Smooth muscle cell (in vitro differentiated cells): ENCODE results near the gene CLTC. TPM values are rescaled to one million over a fixed set of nuclear protein-coding genes. Genes with fewer than 3 reads are reported as not detected.

Experiments
- DNase-seq: peaks from one replicate; lab custom pipeline; 2025; ENCODE audit not compliant: unreplicated experiment; lab: John Stamatoyannopoulos, UW
- H2AFZ ChIP-seq: fragments of 200-600 bp; sonication (generic); 2 replicates; pipeline ENCODE4 v1.6.0; 2016; ENCODE audit warnings: antibody characterized with exemption, low read depth, mild to moderate bottlenecking
- H3F3A ChIP-seq: fragments of 200-600 bp; sonication (generic); 2 replicates; pipeline ENCODE4 v1.6.0; 2017; ENCODE audit warnings: antibody characterized with exemption, low read depth
- H3K27ac ChIP-seq: fragments of 200-600 bp; sonication (generic); 2 replicates; pipeline ENCODE4 v1.5.1; 2016; ENCODE audit warnings: low read depth, mild to moderate bottlenecking
- H3K27me3 ChIP-seq: fragments of 200-600 bp; sonication (generic); 2 replicates; pipeline ENCODE4 v1.6.1; 2016; ENCODE audit warnings: low read depth, mild to moderate bottlenecking
- H3K36me3 ChIP-seq: fragments of 200-600 bp; sonication (generic); 2 replicates; pipeline ENCODE4 v1.5.1; 2016; ENCODE audit warnings: low read depth
- H3K4me1 ChIP-seq: fragments of 200-600 bp; sonication (generic); 2 replicates; pipeline ENCODE4 v1.5.1; 2016; ENCODE audit warnings: low read depth
- H3K4me2 ChIP-seq: fragments of 200-600 bp; sonication (generic); 2 replicates; pipeline ENCODE4 v1.6.0; 2016; ENCODE audit warnings: mild to moderate bottlenecking
- H3K4me3 ChIP-seq: fragments of 200-600 bp; sonication (generic); 2 replicates; pipeline ENCODE4 v1.5.1; 2016; ENCODE audit warnings: mild to moderate bottlenecking
- H3K79me2 ChIP-seq: fragments of 200-600 bp; sonication (generic); 2 replicates; pipeline ENCODE4 v1.6.0; 2016; ENCODE audit warnings: low read depth, mild to moderate bottlenecking
- H3K9ac ChIP-seq: fragments of 200-600 bp; sonication (generic); 2 replicates; pipeline ENCODE4 v1.6.0; 2016; ENCODE audit warnings: low read depth
- H3K9me3 ChIP-seq: fragments of 200-600 bp; sonication (generic); replicated peaks from 2 replicates; pipeline ENCODE4 v1.5.1; 2016; ENCODE audit warnings: low read depth
- H4K20me1 ChIP-seq: fragments of 200-600 bp; sonication (generic); 2 replicates; pipeline ENCODE4 v1.6.0; 2016; ENCODE audit warnings: low read depth
- WGBS: methylation state at CpG from one replicate; pipeline ENCODE4 v1.1.7; 2016; ENCODE audit warnings: low lambda C conversion rate; 5-methylcytosine and 5-hydroxymethylcytosine counted together
- polyA plus RNA-seq: library from polyadenylated mRNA; unstranded; fragments of >200 nt; fragmentation: Nextera tagmentation; extraction: Ambion mirVana; gene quantifications from 2 replicates; pipeline ENCODE4 v1.2.1, GENCODE V29; 2016
- total RNA-seq: library from RNA; depleted of rRNA; stranded (reverse); fragments of >200 nt; gene quantifications from 2 replicates; pipeline ENCODE4 v1.2.3, GENCODE V29; 2014
- TF ChIP-seq, protein P1 (sequence below): fragments of 200-600 bp; sonication (generic); IDR thresholded peaks from 2 replicates; pipeline ENCODE4 v1.5.1; 2017; ENCODE audit warnings: borderline replicate concordance, mild to moderate bottlenecking, antibody characterized with exemption; ENCODE audit not compliant: insufficient read depth, poor library complexity, severe bottlenecking

CLTC gene
- total and polyA plus RNA-seq, 2 experiments from 2014 or later, result 102 to 362 TPM

- no peak for DNase-seq
- H3K79me2 ChIP-seq, result peaks cover 86% of the 10 kb centered on the region
- no peak overlapping the region for H3K27ac ChIP-seq
- TF ChIP-seq, protein P1, sequence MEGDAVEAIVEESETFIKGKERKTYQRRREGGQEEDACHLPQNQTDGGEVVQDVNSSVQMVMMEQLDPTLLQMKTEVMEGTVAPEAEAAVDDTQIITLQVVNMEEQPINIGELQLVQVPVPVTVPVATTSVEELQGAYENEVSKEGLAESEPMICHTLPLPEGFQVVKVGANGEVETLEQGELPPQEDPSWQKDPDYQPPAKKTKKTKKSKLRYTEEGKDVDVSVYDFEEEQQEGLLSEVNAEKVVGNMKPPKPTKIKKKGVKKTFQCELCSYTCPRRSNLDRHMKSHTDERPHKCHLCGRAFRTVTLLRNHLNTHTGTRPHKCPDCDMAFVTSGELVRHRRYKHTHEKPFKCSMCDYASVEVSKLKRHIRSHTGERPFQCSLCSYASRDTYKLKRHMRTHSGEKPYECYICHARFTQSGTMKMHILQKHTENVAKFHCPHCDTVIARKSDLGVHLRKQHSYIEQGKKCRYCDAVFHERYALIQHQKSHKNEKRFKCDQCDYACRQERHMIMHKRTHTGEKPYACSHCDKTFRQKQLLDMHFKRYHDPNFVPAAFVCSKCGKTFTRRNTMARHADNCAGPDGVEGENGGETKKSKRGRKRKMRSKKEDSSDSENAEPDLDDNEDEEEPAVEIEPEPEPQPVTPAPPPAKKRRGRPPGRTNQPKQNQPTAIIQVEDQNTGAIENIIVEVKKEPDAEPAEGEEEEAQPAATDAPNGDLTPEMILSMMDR, result no peak
- H3K4me3 ChIP-seq, result no peak overlapping the region
- no peak overlapping the region for H3K9ac ChIP-seq
- H3F3A ChIP-seq, result peaks cover 67% of the 10 kb centered on the region
- H4K20me1 ChIP-seq, result peaks cover 71% of the 10 kb centered on the region
- no peak overlapping the region for H3K4me2 ChIP-seq
- H3K9me3 ChIP-seq, result no peaks in the 10 kb centered on the region
- H3K27me3 ChIP-seq, result no peaks in the 10 kb centered on the region
- H3K36me3 ChIP-seq, result peaks cover 51% of the 10 kb centered on the region
- 95% methylated on average over 7 of the region's 7 CpGs for WGBS
- no peak overlapping the region for H2AFZ ChIP-seq
- no peaks in the 10 kb centered on the region for H3K4me1 ChIP-seq
Observed at GRCh38 chr17:59693582-59693981, 73.9 kb downstream of the CLTC start.

GRCh38 chr17:59694344-59694743 lies 74.6 kb downstream of the CLTC start:
- Histone ChIP-seq H3F3A (peaks cover 67% of the 10 kb centered on the region), H3K36me3 (peaks cover 51% of the 10 kb centered on the region), H3K4me3 (no peak overlapping the region), H2AFZ (no peak overlapping the region), H3K27ac (peak overlapping the region; percentile 27), H3K79me2 (peaks cover 86% of the 10 kb centered on the region), H3K4me2 (no peak overlapping the region), H3K27me3 (no peaks in the 10 kb centered on the region), H3K9me3 (no peaks in the 10 kb centered on the region), H3K4me1 (no peaks in the 10 kb centered on the region), H3K9ac (no peak overlapping the region), H4K20me1 (peaks cover 75% of the 10 kb centered on the region)
- TF ChIP-seq, protein P1, result no peak
- 97% methylated on average over 2 of the region's 2 CpGs for WGBS
- DNase-seq, result no peak

DNA sequence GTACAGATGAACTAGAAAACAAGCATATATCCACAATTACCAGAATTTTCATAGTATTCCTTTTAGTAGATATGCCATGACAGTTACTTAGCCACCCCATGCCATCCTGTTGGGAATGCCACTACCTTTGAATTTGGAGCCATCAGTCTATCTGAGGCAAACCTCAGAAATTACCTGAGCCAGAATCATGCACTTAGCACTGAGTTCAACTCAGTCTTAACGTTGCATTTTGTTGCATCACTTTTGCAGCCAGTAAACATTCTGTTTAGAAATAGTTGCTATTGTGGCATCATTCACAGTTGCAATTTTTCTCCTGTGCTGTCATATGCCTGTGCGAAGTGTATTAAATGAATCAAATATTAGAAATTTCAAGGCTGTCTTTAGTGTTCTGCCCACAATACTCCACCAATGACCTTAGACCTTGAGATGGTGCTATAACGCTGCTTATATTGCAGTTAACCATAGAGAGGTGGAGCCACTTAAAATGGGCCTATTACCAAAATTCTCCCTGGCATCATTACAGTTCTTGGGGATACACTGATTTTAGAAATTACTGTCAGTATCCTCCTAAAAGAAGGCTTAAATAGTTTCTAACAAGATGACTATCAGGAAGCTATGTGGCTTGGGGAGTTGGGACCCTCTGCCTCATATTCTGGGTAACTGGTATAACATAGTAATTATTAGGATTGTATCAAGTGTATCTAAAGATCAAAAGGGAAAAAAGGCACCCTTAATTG lies 76.4 kb downstream of the CLTC start:
- Histone ChIP-seq H3K79me2 (peaks cover 86% of the 10 kb centered on the region), H3K27ac (peak overlapping the region; percentile 9), H3K36me3 (peaks cover 33% of the 10 kb centered on the region), H3K4me2 (no peak overlapping the region), H3K9me3 (no peaks in the 10 kb centered on the region), H3K4me1 (no peaks in the 10 kb centered on the region), H4K20me1 (peaks cover 80% of the 10 kb centered on the region), H3K9ac (no peak overlapping the region), H2AFZ (no peak overlapping the region), H3K4me3 (no peak overlapping the region), H3K27me3 (no peaks in the 10 kb centered on the region), H3F3A (peaks cover 59% of the 10 kb centered on the region)
- DNase-seq, result no peak
- TF ChIP-seq, protein P1, result no peak
- 87% methylated on average over 3 of the region's 3 CpGs for WGBS
